GM23338 (cell line): Measurements from ENCODE around the gene UFM1. TPM values are rescaled to one million over a fixed set of nuclear protein-coding genes. Genes with fewer than 3 reads are reported as not detected.
"Not testable (repeated sequence)": the region's sequence is repeated elsewhere in the genome, so short reads cannot be mapped to it uniquely, and the experiment has no call there.

Experiments
- ATAC-seq: fragments of 200-7000 bp; cut with Tn5 transposase; 3 replicates; pipeline ENCODE4 v1.9.1; 2020
- DNase-seq: peaks from one replicate; pipeline ENCODE4 v3.0.0-alpha.2; 2015; ENCODE audit warnings: low spot score
- H2AFZ ChIP-seq: fragments of 200-600 bp; sonication (generic); 2 replicates; pipeline ENCODE4 v1.8.0; 2016; ENCODE audit warnings: antibody characterized with exemption, mild to moderate bottlenecking, moderate library complexity
- H3F3A ChIP-seq: fragments of 200-600 bp; sonication (generic); replicated peaks from 2 replicates; pipeline ENCODE4 v1.8.0; 2017; ENCODE audit warnings: antibody characterized with exemption, mixed run types, low read depth
- H3K27ac ChIP-seq: fragments of 200-600 bp; sonication (generic); 2 replicates; pipeline ENCODE4 v1.6.1; 2016; ENCODE audit warnings: low read depth
- H3K27me3 ChIP-seq: fragments of 200-600 bp; sonication (generic); 2 replicates; pipeline ENCODE4 v1.8.0; 2016; ENCODE audit warnings: mild to moderate bottlenecking, mixed run types, moderate library complexity; ENCODE audit not compliant: insufficient read depth
- H3K36me3 ChIP-seq: fragments of 200-600 bp; sonication (generic); 2 replicates; pipeline ENCODE4 v1.8.0; 2016; ENCODE audit warnings: mild to moderate bottlenecking; ENCODE audit not compliant: insufficient read depth
- H3K4me1 ChIP-seq: fragments of 200-600 bp; sonication (generic); 2 replicates; pipeline ENCODE4 v1.8.0; 2016; ENCODE audit warnings: mild to moderate bottlenecking, moderate library complexity; ENCODE audit not compliant: insufficient read depth
- H3K4me2 ChIP-seq: fragments of 200-600 bp; sonication (generic); 2 replicates; pipeline ENCODE4 v1.7.1; 2017; ENCODE audit warnings: mixed run types
- H3K4me3 ChIP-seq: fragments of 200-600 bp; sonication (generic); 2 replicates; pipeline ENCODE4 v1.6.1; 2016; ENCODE audit warnings: mixed run types
- H3K79me2 ChIP-seq: fragments of 200-600 bp; sonication (generic); replicated peaks from 2 replicates; pipeline ENCODE4 v1.8.0; 2017; ENCODE audit warnings: mild to moderate bottlenecking; ENCODE audit not compliant: insufficient read depth
- H3K9me2 ChIP-seq: fragments of 200-600 bp; sonication (generic); 2 replicates; pipeline ENCODE4 v1.8.0; 2017; ENCODE audit not compliant: insufficient read depth
- H4K20me1 ChIP-seq: fragments of 200-600 bp; sonication (generic); replicated peaks from 2 replicates; pipeline ENCODE4 v1.8.0; 2017; ENCODE audit warnings: mild to moderate bottlenecking; ENCODE audit not compliant: insufficient read depth
- H3K27ac Mint-ChIP-seq: 2 replicates; pipeline ENCODE4 v1.8.0; 2020; ENCODE audit warnings: inconsistent platforms, mild to moderate bottlenecking, moderate library complexity, mixed read lengths
- H3K27me3 Mint-ChIP-seq: 3 replicates; pipeline ENCODE4 v1.8.0; 2022; ENCODE audit warnings: low read depth, mild to moderate bottlenecking, moderate library complexity, mixed read lengths, inconsistent platforms; ENCODE audit not compliant: insufficient read depth, poor library complexity
- H3K36me3 Mint-ChIP-seq: 3 replicates; pipeline ENCODE4 v1.8.0; 2021; ENCODE audit warnings: low read depth, mild to moderate bottlenecking, inconsistent platforms, moderate library complexity, mixed read lengths
- H3K4me1 Mint-ChIP-seq: 3 replicates; pipeline ENCODE4 v1.8.0; 2020; ENCODE audit warnings: mild to moderate bottlenecking, inconsistent platforms, mixed read lengths
- H3K4me3 Mint-ChIP-seq: 3 replicates; pipeline ENCODE4 v1.8.0; 2021; ENCODE audit warnings: moderate library complexity, mild to moderate bottlenecking, inconsistent platforms, mixed read lengths
- H3K9me3 Mint-ChIP-seq: 3 replicates; pipeline ENCODE4 v1.8.0; 2020; ENCODE audit warnings: moderate library complexity, mild to moderate bottlenecking, inconsistent platforms, mixed read lengths
- CREB1 ChIP-seq: fragments of 250-450 bp; sonication (Bioruptor Pico); IDR thresholded peaks from 2 replicates; pipeline ENCODE4 v1.5.0; 2020; ENCODE audit warnings: low read depth, mild to moderate bottlenecking, moderate library complexity
- EZH2phosphoT487 ChIP-seq: fragments of 200-600 bp; sonication (generic); IDR thresholded peaks from one replicate; pipeline ENCODE4 v1.8.1; 2018; ENCODE audit warnings: antibody characterized with exemption; ENCODE audit not compliant: unreplicated experiment
- JUNB ChIP-seq: IDR thresholded peaks from one replicate; pipeline ENCODE4 v1.6.1; 2016; ENCODE audit warnings: antibody characterized with exemption; ENCODE audit not compliant: unreplicated experiment
- NANOG ChIP-seq: IDR thresholded peaks from 2 replicates; pipeline ENCODE4 v1.6.1; 2016; ENCODE audit warnings: antibody characterized with exemption, borderline replicate concordance
- POLR2AphosphoS5 ChIP-seq: IDR thresholded peaks from 2 replicates; pipeline ENCODE4 v1.6.1; 2016; ENCODE audit warnings: antibody characterized with exemption, low read depth
- REST ChIP-seq: IDR thresholded peaks from one replicate; pipeline ENCODE4 v1.6.1; 2018; ENCODE audit warnings: antibody characterized with exemption; ENCODE audit not compliant: unreplicated experiment
- STAT1 ChIP-seq: IDR thresholded peaks from one replicate; pipeline ENCODE4 v1.6.1; 2016; ENCODE audit warnings: antibody characterized with exemption; ENCODE audit not compliant: unreplicated experiment
- ZNF114 ChIP-seq: fragments of 250-450 bp; sonication (Bioruptor Pico); IDR thresholded peaks from 2 replicates; pipeline ENCODE4 v1.5.0; 2020; ENCODE audit warnings: mild to moderate bottlenecking, moderate library complexity
- ZNF331 ChIP-seq: fragments of 250-450 bp; sonication (Bioruptor Pico); IDR thresholded peaks from 2 replicates; pipeline ENCODE4 v1.5.0; 2020; ENCODE audit warnings: low read depth, mild to moderate bottlenecking, moderate library complexity
- polyA plus RNA-seq: library from polyadenylated mRNA; unstranded; fragments of >200 nt; fragmentation: Nextera tagmentation; extraction: Ambion mirVana; gene quantifications from 2 replicates; pipeline ENCODE4 v1.2.1, GENCODE V29; 2016
- total RNA-seq: library from RNA; depleted of rRNA; stranded (reverse); fragments of >200 nt; shearing (Covaris generic); gene quantifications from 2 replicates; pipeline ENCODE4 v1.2.3, GENCODE V29; 2014
- TF ChIP-seq, protein P1 (sequence below): IDR thresholded peaks from 2 replicates; pipeline ENCODE4 v1.6.1; 2016; ENCODE audit warnings: antibody characterized with exemption
- TF ChIP-seq, protein P2 (sequence below), 2 experiments: fragments of 200-600 bp in 1 of 2; sonication (generic) in 1 of 2; conservative IDR thresholded peaks; 2 replicates each; pipeline versions ENCODE4 v1.5.1 to v1.6.1; 2016 to 2017; ENCODE audit warnings: antibody characterized with exemption in 2 of 2, low read depth in 2 of 2, mild to moderate bottlenecking in 2 of 2, moderate library complexity in 1 of 2

The UFM1 gene
- total and polyA plus RNA-seq, 2 experiments from 2014 or later: 57.0 to 77.1 TPM

- not testable (repeated sequence) for H3K27ac ChIP-seq, H3K27me3 ChIP-seq
Measured at GRCh38 chr13:38363746-38364145, 14.1 kb downstream of the UFM1 start.

DNA sequence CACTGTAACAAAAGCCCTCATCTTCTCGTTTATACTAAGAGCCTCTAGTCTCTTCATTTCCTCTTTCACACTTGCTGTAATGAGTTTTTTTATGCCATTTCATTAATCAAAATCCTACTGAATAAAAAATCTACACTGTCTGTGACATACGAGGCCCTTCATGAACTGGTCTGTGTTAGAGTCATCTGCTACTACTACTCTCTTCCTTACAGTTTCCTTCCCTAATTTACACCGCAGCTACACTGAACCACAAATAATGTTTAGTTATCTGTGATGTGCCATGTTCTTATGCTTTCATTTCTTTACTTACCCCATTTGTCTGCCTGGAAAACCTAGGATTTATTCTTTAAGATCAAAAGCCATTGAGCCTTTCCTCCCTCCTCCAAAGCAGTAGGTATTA is 16.0 kb downstream of the UFM1 start:
- no peaks in the 10 kb centered on the region for H3K9me2 ChIP-seq
- H3K36me3 Mint-ChIP-seq: peaks cover 29% of the 10 kb centered on the region; the same call in 2 of the 3 replicates
- H3K4me1 ChIP-seq: 0 out of 2 replicates have a peak, but pooled peaks cover 5% of the 10 kb centered on the region
- H3K27me3 ChIP-seq: no peaks in the 10 kb centered on the region
- H3K27ac Mint-ChIP-seq: no peak overlapping the region
- H2AFZ ChIP-seq: no peak overlapping the region
- peaks cover 3% of the 10 kb centered on the region; the same call in 2 of the 3 replicates for H3K9me3 Mint-ChIP-seq
- H3K4me3 ChIP-seq: no peak overlapping the region
- H3K4me2 ChIP-seq: no peak overlapping the region
- no peaks in the 10 kb centered on the region for H4K20me1 ChIP-seq
- H3K79me2 ChIP-seq: no peaks in the 10 kb centered on the region
- peaks cover 2% of the 10 kb centered on the region; the same call in 1 of the 2 replicates for H3K36me3 ChIP-seq
- no peak for DNase-seq
- H3F3A ChIP-seq: no peaks in the 10 kb centered on the region
- no peaks in the 10 kb centered on the region for H3K27me3 Mint-ChIP-seq
- peaks cover 2% of the 10 kb centered on the region; the same call in 1 of the 3 replicates for H3K4me1 Mint-ChIP-seq
- no peak for ATAC-seq
- TF ChIP-seq, protein P1, sequence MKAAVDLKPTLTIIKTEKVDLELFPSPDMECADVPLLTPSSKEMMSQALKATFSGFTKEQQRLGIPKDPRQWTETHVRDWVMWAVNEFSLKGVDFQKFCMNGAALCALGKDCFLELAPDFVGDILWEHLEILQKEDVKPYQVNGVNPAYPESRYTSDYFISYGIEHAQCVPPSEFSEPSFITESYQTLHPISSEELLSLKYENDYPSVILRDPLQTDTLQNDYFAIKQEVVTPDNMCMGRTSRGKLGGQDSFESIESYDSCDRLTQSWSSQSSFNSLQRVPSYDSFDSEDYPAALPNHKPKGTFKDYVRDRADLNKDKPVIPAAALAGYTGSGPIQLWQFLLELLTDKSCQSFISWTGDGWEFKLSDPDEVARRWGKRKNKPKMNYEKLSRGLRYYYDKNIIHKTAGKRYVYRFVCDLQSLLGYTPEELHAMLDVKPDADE: no peak
- no peak for TF ChIP-seq REST
- no peak for TF ChIP-seq ZNF114 (CRISPR knock-in tag)
- no peak for TF ChIP-seq POLR2AphosphoS5
- TF ChIP-seq, protein P2, sequence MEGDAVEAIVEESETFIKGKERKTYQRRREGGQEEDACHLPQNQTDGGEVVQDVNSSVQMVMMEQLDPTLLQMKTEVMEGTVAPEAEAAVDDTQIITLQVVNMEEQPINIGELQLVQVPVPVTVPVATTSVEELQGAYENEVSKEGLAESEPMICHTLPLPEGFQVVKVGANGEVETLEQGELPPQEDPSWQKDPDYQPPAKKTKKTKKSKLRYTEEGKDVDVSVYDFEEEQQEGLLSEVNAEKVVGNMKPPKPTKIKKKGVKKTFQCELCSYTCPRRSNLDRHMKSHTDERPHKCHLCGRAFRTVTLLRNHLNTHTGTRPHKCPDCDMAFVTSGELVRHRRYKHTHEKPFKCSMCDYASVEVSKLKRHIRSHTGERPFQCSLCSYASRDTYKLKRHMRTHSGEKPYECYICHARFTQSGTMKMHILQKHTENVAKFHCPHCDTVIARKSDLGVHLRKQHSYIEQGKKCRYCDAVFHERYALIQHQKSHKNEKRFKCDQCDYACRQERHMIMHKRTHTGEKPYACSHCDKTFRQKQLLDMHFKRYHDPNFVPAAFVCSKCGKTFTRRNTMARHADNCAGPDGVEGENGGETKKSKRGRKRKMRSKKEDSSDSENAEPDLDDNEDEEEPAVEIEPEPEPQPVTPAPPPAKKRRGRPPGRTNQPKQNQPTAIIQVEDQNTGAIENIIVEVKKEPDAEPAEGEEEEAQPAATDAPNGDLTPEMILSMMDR (conservative IDR thresholded peaks at IDR 0.05; ENCODE audit: low read depth in 2 of 2): no peak
- TF ChIP-seq CREB1 (CRISPR knock-in tag): no peak
- no peak for TF ChIP-seq STAT1
- TF ChIP-seq NANOG: no peak
- TF ChIP-seq ZNF331 (CRISPR knock-in tag): no peak
- no peak for TF ChIP-seq EZH2phosphoT487
- TF ChIP-seq JUNB: no peak
- H3K4me3 Mint-ChIP-seq: no peak overlapping the region
- H3K27ac ChIP-seq: no peak overlapping the region

More at GRCh38 chr13:38363746-38364145, 14.1 kb downstream of the UFM1 start:
- not testable (repeated sequence) for H3K4me1 Mint-ChIP-seq, H3K36me3 ChIP-seq, H3K9me2 ChIP-seq, DNase-seq, ATAC-seq, H2AFZ ChIP-seq, H3K79me2 ChIP-seq, H3K4me2 ChIP-seq, H3K9me3 Mint-ChIP-seq, H4K20me1 ChIP-seq, H3F3A ChIP-seq, H3K27me3 Mint-ChIP-seq, H3K4me3 ChIP-seq, H3K4me1 ChIP-seq, H3K4me3 Mint-ChIP-seq, H3K27ac Mint-ChIP-seq
- peaks cover 33% of the 10 kb centered on the region; the same call in 2 of the 3 replicates for H3K36me3 Mint-ChIP-seq
